ENCODE results near the gene KCNA3.

KCNA3 gene

DNA sequence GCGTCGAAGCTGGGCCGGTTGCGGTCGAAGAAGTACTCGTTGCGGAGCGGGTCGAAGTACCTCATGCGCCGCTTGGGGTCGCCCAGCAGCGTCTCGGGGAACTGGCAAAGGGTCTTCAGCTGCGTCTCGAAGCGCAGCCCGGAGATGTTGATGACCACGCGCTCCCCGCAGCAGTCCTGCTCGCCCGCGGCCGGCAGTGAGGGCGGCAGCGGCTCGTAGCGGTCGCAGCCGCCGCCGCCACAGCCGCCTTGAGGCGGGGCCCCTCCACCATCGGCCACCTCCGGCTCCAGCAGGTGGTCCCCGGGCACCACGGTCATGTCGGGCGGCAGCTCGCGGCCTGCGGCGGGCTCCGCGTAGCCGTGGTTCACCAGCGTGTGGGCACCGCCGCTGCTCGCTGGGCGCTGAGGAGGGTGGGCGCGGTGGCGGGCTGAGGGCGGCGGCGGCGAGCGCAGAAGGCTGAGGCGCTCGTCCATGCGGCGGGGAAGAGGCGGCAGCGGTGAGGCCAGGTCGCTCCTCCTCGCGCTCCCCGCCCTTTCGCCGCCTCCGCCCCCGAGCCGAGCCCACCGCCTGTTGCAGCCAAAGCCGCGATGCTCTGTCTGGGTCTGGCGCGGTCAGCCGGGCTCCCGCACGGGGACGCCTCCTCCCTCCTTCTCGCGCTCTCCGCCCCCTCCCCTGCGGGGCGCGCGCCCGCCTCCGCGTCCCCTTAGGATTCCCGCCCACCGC, at the start of gene KCNA3:
KCNA3 (minus strand) TSS at position 604 of the 723 bp plus-strand sequence; CDS start at position 473, 131 bp downstream.
- Histone ChIP-seq H3K27ac (ENCODE audit: extremely low read depth, low read depth, low read length) (peak within 1 kb of the TSS; percentile 74; the same call in 1 of the 2 replicates), H3K4me3 (ENCODE audit: low read depth, low read length) (peak within 1 kb of the TSS; percentile 52), H3K36me3 (ENCODE audit: control insufficient read depth in 2 of 2, insufficient read depth in 1 of 2, low read length in 2 of 2) (no peaks in the 10 kb centered on the region), H3K9me3 (ENCODE audit: control insufficient read depth, insufficient read depth, low read depth, low read length) (no peaks in the 10 kb centered on the region), H3K4me1 (ENCODE audit: control insufficient read depth, insufficient read depth, low read length) (peaks cover 11% of the 10 kb centered on the region)
- POLR2A ChIA-PET: no interaction called here
- CTCF ChIA-PET: interaction anchor here (0.6 kb wide), 1 partner anchor 1197 kb away, joined by 3 read pairs; no protein-coding TSS in a partner anchor
- TF ChIP-seq ZNF48 (tag by site-specific recombination; IDR thresholded peaks at IDR 0.05) (no peak), ZNF76 (tag by site-specific recombination; IDR thresholded peaks at IDR 0.05; ENCODE audit: borderline replicate concordance, low read depth) (peak; percentile 31; the same call in 1 of the 2 replicates), GLIS1 (tag by site-specific recombination; IDR thresholded peaks at IDR 0.05) (peak; percentile 77), IKZF3 (tag by site-specific recombination; IDR thresholded peaks at IDR 0.05) (0 out of 2 replicates have a peak, but pooled peaks have one; percentile 9), ZFHX2 (tag by site-specific recombination; conservative IDR thresholded peaks at IDR 0.05) (peak; percentile 99), HOXA7 (CRISPR knock-in tag; IDR thresholded peaks at IDR 0.05; ENCODE audit: borderline replicate concordance) (no peak), ZNF596 (tag by site-specific recombination; IDR thresholded peaks at IDR 0.05) (peak; percentile 6; the same call in 1 of the 2 replicates), ZBTB8A (tag by site-specific recombination; IDR thresholded peaks at IDR 0.05) (peak; percentile 96), GLIS2 (tag by site-specific recombination; IDR thresholded peaks at IDR 0.05) (peak; percentile 79; the same call in 1 of the 2 replicates), ZSCAN30 (tag by site-specific recombination; IDR thresholded peaks at IDR 0.05) (0 out of 2 replicates have a peak, but pooled peaks have one; percentile 59), ZNF561 (tag by site-specific recombination; IDR thresholded peaks at IDR 0.05; ENCODE audit: borderline replicate concordance) (0 out of 2 replicates have a peak, but pooled peaks have one; percentile 46), ZNF830 (tag by site-specific recombination; IDR thresholded peaks at IDR 0.05; ENCODE audit: low read depth) (no peak), KLF1 (tag by site-specific recombination; IDR thresholded peaks at IDR 0.05) (peak; percentile 73), EGR2 (tag by site-specific recombination; IDR thresholded peaks at IDR 0.05; ENCODE audit: low read depth) (peak; percentile 91), KLF9 (tag by site-specific recombination; IDR thresholded peaks at IDR 0.05; ENCODE audit: low read depth) (peak; percentile 82), ZNF398 (tag by site-specific recombination; IDR thresholded peaks at IDR 0.05) (peak; percentile 40; the same call in 1 of the 2 replicates), ZNF660 (tag by site-specific recombination; IDR thresholded peaks at IDR 0.05) (peak; percentile 56; the same call in 1 of the 2 replicates), SP2 (tag by site-specific recombination; IDR thresholded peaks at IDR 0.05) (peak; percentile 74), ZNF211 (tag by site-specific recombination; IDR thresholded peaks at IDR 0.05; ENCODE audit: low read depth) (no peak), ZXDB (tag by site-specific recombination; IDR thresholded peaks at IDR 0.05) (peak; percentile 24; the same call in 1 of the 2 replicates), TSHZ1 (tag by site-specific recombination; IDR thresholded peaks at IDR 0.05; ENCODE audit: borderline replicate concordance) (peak; percentile 30; the same call in 1 of the 2 replicates), ZIC2 (tag by site-specific recombination; IDR thresholded peaks at IDR 0.05) (peak; percentile 5; the same call in 1 of the 2 replicates), ZBTB26 (tag by site-specific recombination; optimal IDR thresholded peaks at IDR 0.05) (peak; percentile 98), ZNF610 (tag by site-specific recombination; IDR thresholded peaks at IDR 0.05; ENCODE audit: borderline replicate concordance) (0 out of 2 replicates have a peak, but pooled peaks have one; percentile 32), SCRT2 (tag by site-specific recombination; IDR thresholded peaks at IDR 0.05) (peak; percentile 97), ZNF341 (tag by site-specific recombination; IDR thresholded peaks at IDR 0.05; ENCODE audit: low read depth) (no peak)
- TF ChIP-seq, protein P1, sequence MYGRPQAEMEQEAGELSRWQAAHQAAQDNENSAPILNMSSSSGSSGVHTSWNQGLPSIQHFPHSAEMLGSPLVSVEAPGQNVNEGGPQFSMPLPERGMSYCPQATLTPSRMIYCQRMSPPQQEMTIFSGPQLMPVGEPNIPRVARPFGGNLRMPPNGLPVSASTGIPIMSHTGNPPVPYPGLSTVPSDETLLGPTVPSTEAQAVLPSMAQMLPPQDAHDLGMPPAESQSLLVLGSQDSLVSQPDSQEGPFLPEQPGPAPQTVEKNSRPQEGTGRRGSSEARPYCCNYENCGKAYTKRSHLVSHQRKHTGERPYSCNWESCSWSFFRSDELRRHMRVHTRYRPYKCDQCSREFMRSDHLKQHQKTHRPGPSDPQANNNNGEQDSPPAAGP (tag by site-specific recombination; IDR thresholded peaks at IDR 0.05): 0 out of 2 replicates have a peak, but pooled peaks have one; percentile 27
- TF ChIP-seq, protein P2, sequence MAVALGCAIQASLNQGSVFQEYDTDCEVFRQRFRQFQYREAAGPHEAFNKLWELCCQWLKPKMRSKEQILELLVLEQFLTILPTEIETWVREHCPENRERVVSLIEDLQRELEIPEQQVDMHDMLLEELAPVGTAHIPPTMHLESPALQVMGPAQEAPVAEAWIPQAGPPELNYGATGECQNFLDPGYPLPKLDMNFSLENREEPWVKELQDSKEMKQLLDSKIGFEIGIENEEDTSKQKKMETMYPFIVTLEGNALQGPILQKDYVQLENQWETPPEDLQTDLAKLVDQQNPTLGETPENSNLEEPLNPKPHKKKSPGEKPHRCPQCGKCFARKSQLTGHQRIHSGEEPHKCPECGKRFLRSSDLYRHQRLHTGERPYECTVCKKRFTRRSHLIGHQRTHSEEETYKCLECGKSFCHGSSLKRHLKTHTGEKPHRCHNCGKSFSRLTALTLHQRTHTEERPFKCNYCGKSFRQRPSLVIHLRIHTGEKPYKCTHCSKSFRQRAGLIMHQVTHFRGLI (tag by site-specific recombination; IDR thresholded peaks at IDR 0.05): peak; percentile 58; the same call in 1 of the 2 replicates
